HG02938 (cell line): Measurements from ENCODE around the gene INPP5A.

Experiments
- ATAC-seq: cut with Tn5 transposase; IDR thresholded peaks from one replicate; pipeline ENCODE4 v1.9.1; 2021; ENCODE audit warnings: mild to moderate bottlenecking, moderate library complexity; ENCODE audit not compliant: unreplicated experiment

INPP5A gene

GRCh38 chr10:132608511-132609195 lies 71.1 kb downstream of the INPP5A start:
- ATAC-seq, result no peak

GRCh38 chr10:132609211-132609610 lies 71.6 kb downstream of the INPP5A start:
- ATAC-seq, result no peak

GRCh38 chr10:132610071-132610701 lies 72.6 kb downstream of the INPP5A start:
- ATAC-seq, result no peak

GRCh38 chr10:132611026-132611910 lies 73.7 kb downstream of the INPP5A start:
- ATAC-seq, result no peak

- no peak for ATAC-seq
Measured at GRCh38 chr10:132611986-132612385, 74.4 kb downstream of the INPP5A start.

- no peak for ATAC-seq
Measured at GRCh38 chr10:132612571-132613504, 75.3 kb downstream of the INPP5A start.

GRCh38 chr10:132613566-132614348 lies 76.2 kb downstream of the INPP5A start:
- no peak for ATAC-seq

- no peak for ATAC-seq
Measured at GRCh38 chr10:132614431-132615340, 77.1 kb downstream of the INPP5A start.

GRCh38 chr10:132615341-132616169 lies 78.0 kb downstream of the INPP5A start:
- ATAC-seq, result no peak

GRCh38 chr10:132616170-132616995 lies 78.8 kb downstream of the INPP5A start:
- ATAC-seq, result no peak

- no peak for ATAC-seq
Measured at GRCh38 chr10:132616996-132617736, 79.6 kb downstream of the INPP5A start.

GRCh38 chr10:132617737-132618052 lies 80.1 kb downstream of the INPP5A start:
- no peak for ATAC-seq

GRCh38 chr10:132618158-132618919 lies 80.8 kb downstream of the INPP5A start:
- no peak for ATAC-seq

GRCh38 chr10:132619927-132620326 lies 82.3 kb downstream of the INPP5A start:
- ATAC-seq, result no peak

GRCh38 chr10:132624061-132624846 lies 86.7 kb downstream of the INPP5A start:
- no peak for ATAC-seq
